ENCODE measurements around the gene PAPSS2.

GRCh38 chr10:87775766-87776165 lies 116.1 kb downstream of the PAPSS2 start:
- no peak for TF ChIP-seq CTCF (IDR thresholded peaks at IDR 0.05)
- TF ChIP-seq POLR2A (IDR thresholded peaks at IDR 0.05), result no peak
